Measurements from ENCODE around the gene RNF166.

Gene RNF166

GRCh38 chr16:88695218-88695617, 11.0 kb downstream of the RNF166 start:
- in situ Hi-C loops (cut with MboI; ENCODE audit: low sequenced_read_pairs): no loop called here

DNA sequence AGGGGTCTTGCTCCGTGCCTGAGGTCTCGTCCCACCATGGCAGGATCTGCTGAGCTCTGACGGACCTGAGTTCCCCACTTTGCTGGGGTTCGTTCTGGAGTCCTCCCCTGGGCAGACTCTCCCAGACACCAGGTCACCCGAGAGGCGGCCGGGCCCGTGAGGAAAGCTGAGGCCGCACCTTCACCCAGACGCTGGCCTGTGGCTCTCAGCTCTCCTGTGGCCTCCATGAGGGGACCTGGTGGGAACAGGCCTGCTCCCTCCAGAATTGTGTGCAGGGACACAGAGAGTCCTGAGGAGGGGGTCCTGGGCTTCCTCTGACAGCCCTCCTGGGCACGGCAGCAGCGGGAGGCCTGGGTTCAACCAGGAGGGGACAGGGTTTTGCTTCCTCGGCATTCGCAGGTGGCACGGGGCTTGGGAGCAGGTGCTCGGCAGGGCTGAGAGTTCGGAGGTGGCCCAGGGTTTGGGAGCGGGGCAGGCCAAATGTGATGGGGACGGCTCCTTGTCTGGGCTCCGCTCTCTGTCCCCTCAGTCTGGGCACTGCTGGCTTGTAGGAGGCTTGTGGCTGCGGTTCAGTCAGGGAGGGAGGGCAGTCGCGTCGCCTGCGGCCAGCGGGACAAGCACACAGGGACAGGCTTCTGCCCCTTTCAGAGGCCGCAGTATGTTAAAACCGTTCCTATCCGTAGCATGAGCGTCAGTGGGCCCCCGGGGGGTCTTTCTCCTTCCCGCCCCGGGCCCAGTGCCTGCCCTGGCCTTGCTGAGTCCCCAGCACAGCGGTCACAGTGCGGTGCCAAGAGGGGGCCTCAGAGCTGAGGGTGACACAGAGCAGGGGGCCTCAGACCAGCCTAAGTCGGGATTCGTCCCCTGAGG, 11.8 kb downstream of the RNF166 start:
- in situ Hi-C loops (cut with MboI; ENCODE audit: low sequenced_read_pairs): no loop called here

GRCh38 chr16:88693420-88694177, 12.6 kb downstream of the RNF166 start:
- in situ Hi-C loops (cut with MboI; ENCODE audit: low sequenced_read_pairs): no loop called here

DNA sequence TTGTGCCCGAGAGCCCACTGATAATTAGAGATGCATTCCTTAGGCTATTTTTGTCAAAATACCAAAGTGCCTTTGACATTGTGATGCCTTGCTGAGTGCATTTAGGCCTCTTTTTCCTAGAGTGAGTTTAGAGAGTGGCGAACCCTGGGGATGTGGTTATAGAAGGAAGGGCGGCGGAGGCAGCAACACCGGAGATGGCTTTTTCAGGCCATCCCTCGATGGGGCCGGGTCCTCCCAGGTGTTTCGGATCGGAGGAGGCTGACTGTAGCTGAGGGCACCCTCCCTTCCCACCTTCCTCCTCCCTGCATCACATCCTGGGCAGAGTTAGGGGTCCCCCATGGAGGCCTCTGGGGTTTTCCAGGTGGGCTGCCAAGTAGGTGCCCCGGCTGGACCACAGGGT, 13.3 kb downstream of the RNF166 start:
- in situ Hi-C loops (cut with MboI; ENCODE audit: low sequenced_read_pairs): no loop called here

GRCh38 chr16:88691924-88692560, 14.2 kb downstream of the RNF166 start:
- in situ Hi-C loops (cut with MboI; ENCODE audit: low sequenced_read_pairs): no loop called here

DNA sequence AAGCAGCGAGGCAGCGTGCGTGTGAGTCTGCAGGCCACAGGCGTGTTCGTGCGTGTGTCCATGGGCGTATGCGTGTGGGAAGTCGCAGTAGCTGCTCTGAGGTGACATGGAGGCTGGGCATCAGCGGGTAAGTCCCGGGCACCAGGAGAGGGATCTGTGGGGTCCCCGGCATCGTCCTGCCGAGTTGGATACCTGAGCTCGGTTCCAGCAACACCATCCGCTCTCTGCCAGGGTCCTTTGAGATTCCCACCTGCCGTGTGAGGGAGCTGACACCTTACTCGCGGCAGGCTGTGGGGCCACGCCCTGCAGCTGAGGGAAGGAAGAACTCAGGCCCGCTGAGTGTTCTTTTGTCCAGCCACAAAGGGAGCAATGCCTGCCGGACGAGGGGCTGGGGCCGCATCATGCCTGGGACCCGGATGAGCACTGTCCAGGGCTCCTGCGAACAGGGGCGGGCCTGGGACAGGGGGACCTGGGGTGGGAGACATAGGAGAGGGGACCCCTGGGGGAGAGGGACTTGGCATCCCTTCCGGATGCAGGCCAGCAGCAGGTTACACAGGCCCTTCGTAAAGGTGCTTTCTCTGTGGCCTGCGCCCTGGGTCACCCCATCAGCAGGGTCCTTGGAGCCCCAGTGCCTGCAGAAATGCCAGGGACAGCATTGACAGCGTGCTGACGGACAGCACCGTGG, 14.9 kb downstream of the RNF166 start:
- in situ Hi-C loops (cut with MboI; ENCODE audit: low sequenced_read_pairs): no loop called here

DNA sequence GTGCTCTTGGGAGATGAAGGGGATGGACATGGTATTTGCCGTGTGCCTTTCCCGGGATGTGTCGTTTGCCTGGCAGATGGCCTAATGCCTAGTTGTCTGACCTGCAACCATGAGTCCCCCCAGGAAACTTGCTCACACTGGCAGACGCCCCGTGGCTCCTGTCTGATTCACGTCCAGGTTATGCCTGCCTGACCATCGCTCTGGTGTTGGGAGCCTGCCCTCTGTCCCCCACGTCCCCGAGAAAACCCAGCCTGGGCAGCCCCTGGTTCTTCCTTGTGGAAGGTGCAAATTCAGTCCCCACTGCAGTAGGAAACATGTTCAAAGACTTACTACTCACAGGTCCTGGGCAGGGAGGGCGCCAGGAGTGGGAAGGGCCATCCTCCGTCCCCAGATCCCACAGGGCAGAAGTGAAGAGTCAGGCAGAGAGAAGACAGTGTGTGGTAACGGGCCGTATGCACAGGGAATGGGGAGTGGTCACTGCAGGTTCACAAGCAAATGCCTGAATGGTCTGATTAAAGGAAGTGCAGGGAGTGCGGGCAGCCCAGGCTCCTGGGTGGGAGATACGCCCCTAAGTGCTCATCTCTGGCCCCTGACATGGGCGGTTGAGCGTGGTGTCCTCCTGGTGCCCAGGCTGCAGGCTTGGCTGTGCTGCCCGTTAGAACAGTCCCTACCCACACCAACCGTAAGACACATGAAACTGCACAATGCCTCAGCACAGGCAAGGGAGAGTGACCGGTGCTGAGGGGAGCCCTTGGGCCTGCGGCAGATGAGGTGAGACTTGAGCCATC, 15.7 kb downstream of the RNF166 start:
- in situ Hi-C loops (cut with MboI; ENCODE audit: low sequenced_read_pairs): no loop called here

- in situ Hi-C loops (cut with MboI; ENCODE audit: low sequenced_read_pairs): no loop called here
Observed at GRCh38 chr16:88688013-88688778, 18.0 kb downstream of the RNF166 start.

- in situ Hi-C loops (cut with MboI; ENCODE audit: low sequenced_read_pairs): no loop called here
Observed at GRCh38 chr16:88687676-88688012, 18.6 kb downstream of the RNF166 start.

DNA sequence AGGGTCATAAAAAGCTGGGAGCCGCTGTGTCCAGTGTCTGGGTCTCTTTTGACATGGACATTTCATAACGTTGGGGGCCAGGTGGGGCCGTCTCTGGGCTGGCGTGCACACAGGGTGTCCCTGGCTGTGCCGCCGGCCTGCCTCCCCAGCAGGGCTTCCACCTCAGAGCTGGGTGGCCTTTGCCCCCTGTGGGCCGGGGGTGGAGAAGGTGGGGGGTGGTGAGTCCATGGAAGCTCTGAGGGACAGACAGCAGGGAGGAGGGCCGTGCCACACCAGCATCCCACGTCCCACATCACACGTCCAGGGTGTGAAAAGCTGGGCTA, 19.0 kb downstream of the RNF166 start:
- in situ Hi-C loops (cut with MboI; ENCODE audit: low sequenced_read_pairs): no loop called here

DNA sequence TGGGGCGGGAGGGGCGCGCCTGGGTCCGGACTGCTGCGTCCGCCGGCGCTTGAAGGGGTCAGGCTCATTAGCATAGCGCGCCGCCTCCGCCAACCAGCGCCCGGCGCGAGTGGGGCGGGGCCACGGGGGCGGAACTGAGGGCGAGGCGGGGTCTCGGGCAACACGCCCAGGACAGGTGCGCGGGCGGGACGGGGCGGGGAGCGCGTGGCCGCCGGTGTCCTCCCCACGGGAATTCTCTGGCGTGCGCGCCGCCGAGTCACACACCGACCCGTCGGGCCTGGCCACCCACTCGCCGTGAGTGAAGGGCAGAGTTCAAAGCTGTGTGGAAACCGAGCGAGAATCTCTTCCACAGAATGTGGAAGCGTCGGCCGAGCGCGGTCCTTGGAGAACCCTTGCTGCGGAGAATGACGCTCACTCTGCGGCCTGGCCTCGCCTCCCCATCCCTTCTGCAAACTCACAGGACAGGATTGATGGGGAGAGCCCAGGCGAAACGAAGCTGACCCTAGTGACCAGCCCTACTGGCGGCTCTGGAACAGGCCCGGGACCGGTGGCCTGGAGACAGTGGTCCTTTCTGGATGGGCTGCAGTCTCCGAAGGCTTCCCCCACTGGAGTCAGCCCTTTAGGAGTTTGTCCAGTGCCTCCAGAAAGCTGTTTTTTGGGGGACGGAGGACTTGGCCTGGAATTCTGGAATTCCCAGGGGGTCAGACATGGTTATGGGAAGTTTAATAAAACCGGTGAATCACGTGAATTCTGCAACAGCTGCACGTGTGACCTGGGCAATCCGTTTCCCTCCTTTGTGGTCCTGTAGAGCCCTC, 19.6 kb downstream of the RNF166 start, which contains the start of gene SNAI3:
SNAI3 (minus strand) TSS at position 69 of the 815 bp plus-strand sequence. CDS start 101 bp downstream, outside the sequence.
- in situ Hi-C loops (cut with MboI; ENCODE audit: low sequenced_read_pairs): no loop called here

DNA sequence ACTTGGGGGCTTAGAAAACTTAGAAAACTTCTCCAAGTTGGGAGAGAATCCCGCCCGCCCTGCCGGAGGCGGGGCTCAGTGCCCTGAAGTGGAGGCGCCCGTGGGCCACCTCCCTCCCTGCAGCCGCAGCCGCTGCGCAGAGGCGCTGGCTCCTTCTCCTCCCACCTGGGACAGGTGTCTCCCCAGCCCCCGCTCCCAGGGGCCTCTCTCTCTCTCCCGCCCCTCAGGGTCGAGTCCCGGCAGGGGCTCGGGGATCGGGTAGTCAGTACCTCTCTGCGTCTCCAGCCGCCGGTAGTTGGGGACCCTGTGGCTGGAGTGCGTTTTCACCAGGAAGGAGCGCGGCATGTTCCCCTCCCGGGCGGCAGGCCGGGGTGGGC, 20.2 kb downstream of the RNF166 start:
- in situ Hi-C loops (cut with MboI; ENCODE audit: low sequenced_read_pairs): no loop called here

- in situ Hi-C loops (cut with MboI; ENCODE audit: low sequenced_read_pairs): no loop called here
Observed at GRCh38 chr16:88685156-88686061, 20.8 kb downstream of the RNF166 start.

- in situ Hi-C loops (cut with MboI; ENCODE audit: low sequenced_read_pairs): no loop called here
Observed at GRCh38 chr16:88684569-88685155, 21.5 kb downstream of the RNF166 start.

DNA sequence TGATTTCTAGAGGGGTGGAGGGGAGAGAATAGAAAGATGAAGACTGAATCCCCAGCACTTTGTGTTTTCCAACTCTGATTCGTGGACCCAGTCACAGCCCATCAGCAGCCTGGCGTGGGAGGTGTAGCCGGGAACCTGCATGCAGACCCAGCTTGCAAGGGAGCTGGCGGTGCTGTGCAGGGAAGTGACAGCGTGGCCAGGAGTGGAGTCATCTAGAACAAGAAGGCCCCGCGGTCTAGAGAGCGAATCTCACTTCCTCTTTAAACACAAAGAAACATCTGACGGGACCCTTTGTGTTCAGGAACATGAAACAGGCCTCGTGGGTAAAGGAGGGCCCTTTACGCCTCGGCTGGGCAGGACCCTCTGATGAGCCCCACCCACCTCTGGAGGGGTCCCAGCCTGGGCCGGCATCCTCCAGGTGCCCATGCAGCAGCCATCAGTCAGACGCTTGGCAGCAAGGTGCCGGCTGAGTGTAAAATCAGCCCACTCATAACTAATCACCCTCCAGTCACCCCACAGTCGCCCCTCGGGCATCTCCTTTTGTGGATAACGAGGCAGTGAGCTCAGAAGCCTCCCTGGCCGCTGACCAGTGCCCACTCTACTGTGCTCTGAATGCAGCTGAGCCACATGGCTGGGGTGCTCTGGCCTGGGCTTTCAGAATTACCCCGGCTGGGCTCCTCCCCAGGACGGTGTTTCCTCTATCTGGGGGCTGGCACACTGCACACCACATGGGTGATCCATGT, 24.3 kb downstream of the RNF166 start:
- in situ Hi-C loops (cut with MboI; ENCODE audit: low sequenced_read_pairs): no loop called here

DNA sequence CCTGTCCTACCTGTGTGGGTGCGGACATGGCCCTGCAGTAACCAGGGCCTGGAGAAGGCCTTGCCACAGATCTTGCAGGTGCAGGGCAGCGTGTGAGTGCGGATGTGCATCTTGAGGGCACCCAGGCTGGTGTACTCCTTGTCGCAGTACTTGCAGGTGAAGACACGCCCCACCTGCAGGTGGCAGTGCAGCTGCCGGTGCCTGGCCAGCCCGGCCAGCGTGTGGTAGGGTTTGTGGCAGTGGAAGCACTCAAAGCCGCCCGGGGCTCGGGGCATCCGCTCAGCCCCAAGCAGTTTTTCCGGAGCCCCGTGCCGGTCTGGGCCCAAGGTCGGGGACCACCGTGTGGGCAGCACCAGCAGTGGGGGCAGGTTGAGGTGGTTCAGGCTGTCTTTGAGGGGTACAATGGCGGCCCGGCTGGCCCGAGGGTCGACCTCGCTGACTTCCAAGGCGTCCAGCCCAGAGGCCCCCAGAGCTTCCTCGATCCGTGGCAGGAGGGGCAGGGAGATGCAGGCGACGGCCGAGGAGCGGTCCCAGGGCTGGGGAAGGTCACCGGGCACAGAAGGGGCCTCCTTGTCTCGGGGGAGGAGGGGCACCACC, 25.0 kb downstream of the RNF166 start:
- in situ Hi-C loops (cut with MboI; ENCODE audit: low sequenced_read_pairs): no loop called here

All from HL-60/S4 (cell line).